Fibroblast of pulmonary artery (primary cell): ENCODE measurements around the gene TCF4.

ENCODE experiments used
- DNase-seq: peaks from one replicate; pipeline ENCODE4 v3.0.0-alpha.2; 2010; ENCODE audit warnings: low read depth
- H3K4me3 ChIP-seq: replicated peaks from 2 replicates; pipeline ENCODE4 v1.5.1; 2011; ENCODE audit warnings: low read depth, mild to moderate bottlenecking, control low read depth, low read length, moderate library complexity
- CTCF ChIP-seq: IDR thresholded peaks from 2 replicates; pipeline ENCODE4 v1.5.1; 2011; ENCODE audit warnings: mild to moderate bottlenecking, control low read depth, low read length, inconsistent platforms; ENCODE audit errors: missing control alignments

Gene TCF4

DNA sequence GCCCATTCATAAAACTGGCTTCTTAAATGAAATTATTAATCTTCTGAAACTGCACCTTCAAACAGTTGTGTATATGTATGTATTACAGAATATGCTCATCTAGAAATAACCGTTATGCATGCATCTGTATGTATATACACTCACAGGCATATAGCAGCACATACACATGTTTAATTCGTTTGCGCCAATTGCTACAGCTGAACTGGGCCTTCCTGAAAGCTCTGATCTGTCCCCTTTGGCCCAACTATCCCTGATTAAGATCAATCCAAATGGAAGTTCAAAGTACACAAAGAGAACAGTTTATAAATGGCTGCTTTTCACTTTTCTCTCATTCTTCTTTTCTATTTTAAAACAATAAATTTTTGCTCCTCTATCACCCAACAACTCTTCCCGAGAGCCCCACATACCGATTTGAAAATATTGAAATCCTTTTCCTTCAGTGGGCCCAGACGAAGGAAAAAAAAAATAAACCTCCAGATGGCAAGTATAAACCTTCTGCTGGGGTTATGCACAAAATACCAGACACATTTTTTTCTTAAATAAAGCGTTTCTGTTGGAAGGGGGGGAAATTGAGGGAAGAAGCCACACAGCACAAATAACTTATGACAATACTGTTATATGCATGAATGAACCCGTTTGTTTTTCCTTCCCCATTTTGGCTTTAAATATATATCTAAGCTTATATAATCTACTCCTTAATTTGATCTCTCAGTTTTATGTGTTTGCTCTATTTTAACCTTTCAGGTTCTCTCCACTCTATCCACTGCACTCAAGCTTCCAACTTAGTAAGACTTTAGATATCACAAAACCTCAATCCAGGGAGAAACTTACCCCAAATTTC, 267.3 kb downstream of the TCF4 start:
- H3K4me3 ChIP-seq: peak overlapping the region; percentile 68
- TF ChIP-seq CTCF: no peak
- no peak for DNase-seq

DNA sequence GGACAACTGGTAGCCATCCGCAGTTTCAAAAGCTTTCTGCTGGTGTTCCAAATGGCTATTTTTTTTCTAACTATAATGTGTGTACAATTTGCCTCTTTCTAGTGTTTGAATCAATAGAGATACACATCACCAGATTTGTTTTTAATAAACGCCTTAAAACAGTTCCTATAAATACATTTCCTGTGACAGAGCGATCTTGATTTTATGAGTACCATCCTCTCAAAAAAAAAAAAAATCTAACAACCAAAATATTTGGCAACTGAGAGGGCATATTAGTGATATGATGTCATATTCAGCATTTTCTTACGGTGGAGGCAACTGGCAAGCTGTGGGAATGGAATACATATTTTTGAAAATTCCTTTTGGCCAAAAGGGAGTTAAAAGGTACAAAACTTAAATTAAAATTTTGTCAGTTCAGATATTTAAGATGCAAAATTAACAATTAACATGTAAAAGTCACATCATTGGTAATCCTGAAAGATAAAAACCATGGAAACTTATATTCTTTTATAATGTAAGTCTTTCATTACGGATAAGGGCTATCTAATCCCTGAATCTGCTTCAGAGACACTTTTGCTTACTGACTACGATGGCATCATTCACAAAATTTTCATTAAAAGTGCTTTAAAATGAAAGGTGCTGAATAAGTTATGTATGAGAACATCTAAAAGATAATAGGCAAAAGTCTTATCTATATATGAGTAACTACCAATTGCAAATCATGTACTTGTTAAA, 268.4 kb downstream of the TCF4 start:
- no peak for TF ChIP-seq CTCF
- H3K4me3 ChIP-seq: peak overlapping the region; percentile 68
- DNase-seq: peak; percentile 64

DNA sequence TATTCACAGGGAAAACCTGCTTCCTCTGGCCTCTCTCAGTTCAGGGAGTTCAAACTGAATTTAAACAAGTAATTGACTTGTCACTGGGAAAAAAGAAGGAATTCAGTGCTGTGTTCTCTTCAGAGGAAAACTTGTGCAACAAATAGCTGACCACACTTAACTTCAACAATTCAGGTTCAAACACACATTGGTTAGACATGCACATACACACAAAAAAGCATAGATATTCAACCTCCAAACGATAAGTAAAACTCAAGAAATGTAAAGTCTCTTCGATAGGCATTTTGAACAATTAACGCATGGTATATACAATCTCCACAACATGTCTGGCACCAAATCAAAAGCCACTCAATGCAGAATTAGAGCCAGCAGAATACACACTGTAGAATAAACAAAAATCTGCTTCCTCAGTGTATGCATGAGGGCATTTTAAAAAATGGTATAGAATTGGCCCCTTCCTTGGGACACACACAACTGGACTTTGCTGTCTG, 269.0 kb downstream of the TCF4 start:
- no peak for TF ChIP-seq CTCF
- DNase-seq: peak; percentile 70
- peak overlapping the region; percentile 68 for H3K4me3 ChIP-seq

DNA sequence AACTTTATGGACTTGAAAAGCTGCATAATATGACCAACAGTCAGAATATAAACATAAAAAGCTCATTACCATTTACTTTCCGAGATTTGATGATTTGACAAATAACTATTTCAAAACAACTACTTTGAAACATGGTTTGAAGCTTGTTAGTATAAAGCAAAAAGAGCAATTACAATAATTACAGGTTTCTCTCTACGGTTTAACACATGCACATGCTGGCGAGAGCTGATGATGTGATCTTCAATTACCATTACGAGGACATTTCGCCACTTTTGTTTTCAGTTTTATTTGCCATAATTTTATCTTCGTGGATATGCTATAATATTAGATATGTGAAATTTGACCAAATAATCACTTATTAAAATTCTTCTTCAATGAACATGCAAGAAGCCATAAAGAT, 270.1 kb downstream of the TCF4 start:
- H3K4me3 ChIP-seq: no peak overlapping the region
- no peak for DNase-seq
- TF ChIP-seq CTCF: no peak

DNA sequence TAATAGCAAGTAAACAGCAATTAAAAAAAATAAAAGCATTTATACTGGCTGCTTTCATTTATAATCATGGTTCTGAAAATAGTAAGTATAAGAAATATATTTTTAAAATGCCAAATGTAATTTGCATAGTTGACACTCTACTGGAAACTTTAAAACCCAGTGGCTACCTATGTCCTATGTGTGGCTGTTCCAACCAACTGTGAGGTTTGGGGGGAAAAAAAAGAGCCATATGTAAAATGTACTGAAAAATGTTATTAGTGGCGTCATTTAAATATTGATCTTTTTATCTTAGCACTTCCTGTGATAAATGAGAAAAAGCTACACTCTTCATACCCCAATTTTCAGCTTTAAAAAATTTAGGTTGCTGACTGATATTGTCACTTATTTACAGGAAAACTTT, 270.7 kb downstream of the TCF4 start:
- TF ChIP-seq CTCF: no peak
- no peak overlapping the region for H3K4me3 ChIP-seq
- no peak for DNase-seq

DNA sequence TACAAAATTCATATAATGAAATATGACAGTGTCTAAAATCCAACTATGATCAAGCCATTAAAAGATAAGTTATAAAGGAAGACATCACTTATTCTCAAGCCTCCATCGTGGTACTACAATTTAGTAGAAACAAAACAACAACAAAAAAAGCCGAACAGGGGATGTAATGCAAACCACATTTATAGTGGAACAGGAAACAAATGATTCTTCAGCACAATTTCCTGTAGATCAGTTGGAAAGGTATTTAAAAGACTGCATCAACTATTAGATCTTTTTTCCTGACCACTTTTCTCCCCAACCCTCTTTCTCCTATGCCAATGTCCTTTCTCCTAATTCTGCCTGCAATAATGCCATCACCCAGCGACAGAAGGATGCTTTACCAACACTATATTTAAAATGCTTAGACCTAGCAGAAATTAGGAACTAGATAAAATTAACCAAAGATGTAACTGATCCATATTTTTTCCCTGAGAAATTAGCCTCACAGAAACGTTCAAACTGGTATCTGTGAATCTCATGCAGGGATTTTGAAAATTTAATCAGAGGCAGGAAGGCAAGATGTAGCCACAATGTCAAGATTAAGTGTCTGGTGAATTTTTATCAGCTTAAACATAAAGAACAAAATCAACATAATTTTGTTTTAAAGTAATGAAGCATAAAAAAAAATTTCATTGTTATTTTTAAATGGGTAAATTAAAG, 271.4 kb downstream of the TCF4 start:
- no peak overlapping the region for H3K4me3 ChIP-seq
- no peak for TF ChIP-seq CTCF
- no peak for DNase-seq
